ENCODE data around the gene RNF207.

DNA sequence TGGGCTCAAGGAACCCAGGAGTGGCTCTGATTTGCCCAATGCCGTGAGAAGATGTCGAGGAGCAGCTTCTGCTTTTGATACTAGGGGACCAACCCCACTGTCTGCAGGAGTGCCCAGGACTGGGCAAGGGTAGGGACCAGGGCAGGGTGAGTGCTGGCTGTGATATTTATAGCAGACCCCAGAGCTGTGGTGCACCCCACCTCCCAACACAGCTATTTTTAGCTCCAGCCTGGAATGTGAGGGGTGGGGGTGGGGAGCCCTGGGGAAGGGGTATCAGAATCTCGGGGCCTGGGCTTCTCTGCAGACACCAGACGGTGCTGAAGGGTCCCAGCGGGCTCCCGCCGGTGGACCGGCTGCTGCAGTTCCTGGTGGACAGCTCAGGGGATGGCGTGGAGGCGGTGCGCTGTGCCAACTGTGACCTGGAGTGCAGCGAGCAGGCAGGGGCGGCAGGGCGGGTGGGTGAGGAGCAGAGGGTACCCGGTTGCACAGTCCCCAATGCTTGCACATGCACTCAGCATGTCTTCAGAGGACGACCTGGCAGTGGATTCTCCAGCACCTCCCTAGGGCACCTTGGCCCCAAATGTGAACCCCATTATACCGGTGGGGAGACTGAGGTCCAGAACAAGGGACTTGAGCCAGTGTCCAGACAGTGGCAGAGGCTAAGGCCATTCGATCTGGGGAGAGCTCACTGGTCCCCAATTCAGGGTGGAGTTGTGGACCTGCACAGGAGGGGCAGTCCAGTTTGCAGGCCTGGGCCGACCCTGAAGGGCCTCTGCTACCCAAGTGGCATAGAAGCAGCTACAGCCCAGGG, 1.4 kb downstream of the RNF207 start:
- TF ChIP-seq, protein P1, sequence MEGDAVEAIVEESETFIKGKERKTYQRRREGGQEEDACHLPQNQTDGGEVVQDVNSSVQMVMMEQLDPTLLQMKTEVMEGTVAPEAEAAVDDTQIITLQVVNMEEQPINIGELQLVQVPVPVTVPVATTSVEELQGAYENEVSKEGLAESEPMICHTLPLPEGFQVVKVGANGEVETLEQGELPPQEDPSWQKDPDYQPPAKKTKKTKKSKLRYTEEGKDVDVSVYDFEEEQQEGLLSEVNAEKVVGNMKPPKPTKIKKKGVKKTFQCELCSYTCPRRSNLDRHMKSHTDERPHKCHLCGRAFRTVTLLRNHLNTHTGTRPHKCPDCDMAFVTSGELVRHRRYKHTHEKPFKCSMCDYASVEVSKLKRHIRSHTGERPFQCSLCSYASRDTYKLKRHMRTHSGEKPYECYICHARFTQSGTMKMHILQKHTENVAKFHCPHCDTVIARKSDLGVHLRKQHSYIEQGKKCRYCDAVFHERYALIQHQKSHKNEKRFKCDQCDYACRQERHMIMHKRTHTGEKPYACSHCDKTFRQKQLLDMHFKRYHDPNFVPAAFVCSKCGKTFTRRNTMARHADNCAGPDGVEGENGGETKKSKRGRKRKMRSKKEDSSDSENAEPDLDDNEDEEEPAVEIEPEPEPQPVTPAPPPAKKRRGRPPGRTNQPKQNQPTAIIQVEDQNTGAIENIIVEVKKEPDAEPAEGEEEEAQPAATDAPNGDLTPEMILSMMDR (conservative IDR thresholded peaks at IDR 0.05), result no peak
- TF ChIP-seq EZH2 (IDR thresholded peaks at IDR 0.05; ENCODE audit: low read depth), result no peak

Data from PC-9 (cell line).